SK-N-SH treated with all-trans-retinoic acid at 6 μM for 48 hours (cell line): ENCODE results near the gene UCN.
A peak's percentile ranks its signal among the peaks of the same experiment; 100 is the strongest.

Experiments
- ATAC-seq: fragments of 200-7000 bp; cut with Tn5 transposase; 3 replicates; pipeline ENCODE4 v1.9.1; 2020; ENCODE audit warnings: mild to moderate bottlenecking, moderate library complexity
- ARNTL ChIP-seq: fragments of 450-650 bp; formaldehyde crosslinking; IDR thresholded peaks from 2 replicates; pipeline ENCODE4 v1.5.0; 2020; ENCODE audit warnings: low read depth, mild to moderate bottlenecking, moderate library complexity, borderline replicate concordance
- BACH2 ChIP-seq: fragments of 250-450 bp; sonication (Bioruptor Pico); IDR thresholded peaks from 2 replicates; pipeline ENCODE4 v1.9.0; 2021; ENCODE audit warnings: mild to moderate bottlenecking, borderline replicate concordance
- CSDC2 ChIP-seq: fragments of 250-450 bp; sonication (Bioruptor Pico); IDR thresholded peaks from 2 replicates; pipeline ENCODE4 v1.5.0; 2020; ENCODE audit warnings: mild to moderate bottlenecking, moderate library complexity
- ESRRG ChIP-seq: fragments of 250-450 bp; sonication (Bioruptor Pico); IDR thresholded peaks from 2 replicates; pipeline ENCODE4 v1.6.1; 2021; ENCODE audit warnings: mild to moderate bottlenecking
- GLIS3 ChIP-seq: fragments of 250-450 bp; sonication (Bioruptor Pico); IDR thresholded peaks from 2 replicates; pipeline ENCODE4 v1.5.0; 2020; ENCODE audit warnings: mild to moderate bottlenecking, moderate library complexity
- ISL1 ChIP-seq: fragments of 250-450 bp; sonication (Bioruptor Pico); IDR thresholded peaks from 2 replicates; pipeline ENCODE4 v2.1.2; 2022; ENCODE audit warnings: mild to moderate bottlenecking, moderate library complexity
- OSR1 ChIP-seq: fragments of 250-450 bp; sonication (Bioruptor Pico); IDR thresholded peaks from 2 replicates; pipeline ENCODE4 v1.8.0; 2022; ENCODE audit warnings: moderate library complexity, mild to moderate bottlenecking, inconsistent platforms
- PPARA ChIP-seq: fragments of 250-450 bp; sonication (Bioruptor Pico); IDR thresholded peaks from 2 replicates; pipeline ENCODE4 v1.5.0; 2020; ENCODE audit warnings: mild to moderate bottlenecking, borderline replicate concordance
- RARB ChIP-seq: fragments of 250-450 bp; sonication (Bioruptor Pico); IDR thresholded peaks from 2 replicates; pipeline ENCODE4 v1.8.0; 2021; ENCODE audit warnings: mild to moderate bottlenecking, moderate library complexity
- SNAI2 ChIP-seq: fragments of 250-450 bp; sonication (Bioruptor Pico); IDR thresholded peaks from 2 replicates; pipeline ENCODE4 v1.5.0; 2020; ENCODE audit warnings: mild to moderate bottlenecking, moderate library complexity
- TCF4 ChIP-seq: fragments of 250-450 bp; sonication (Bioruptor Pico); IDR thresholded peaks from 2 replicates; pipeline ENCODE4 v1.8.0; 2021; ENCODE audit warnings: mild to moderate bottlenecking, moderate library complexity, borderline replicate concordance
- TOX ChIP-seq: fragments of 250-450 bp; sonication (Bioruptor Pico); IDR thresholded peaks from 2 replicates; pipeline ENCODE4 v1.8.0; 2021; ENCODE audit warnings: mild to moderate bottlenecking, moderate library complexity, borderline replicate concordance
- ZC3H10 ChIP-seq: fragments of 250-450 bp; sonication (Bioruptor Pico); IDR thresholded peaks from 2 replicates; pipeline ENCODE4 v1.5.1; 2021; ENCODE audit warnings: mild to moderate bottlenecking, moderate library complexity
- ZFP3 ChIP-seq: fragments of 250-450 bp; sonication (Bioruptor Pico); IDR thresholded peaks from 2 replicates; pipeline ENCODE4 v1.5.0; 2020; ENCODE audit warnings: mild to moderate bottlenecking, moderate library complexity
- ZFP30 ChIP-seq: fragments of 450-650 bp; formaldehyde crosslinking; IDR thresholded peaks from 2 replicates; pipeline ENCODE4 v1.5.0; 2022; ENCODE audit warnings: mild to moderate bottlenecking, moderate library complexity
- ZNF70 ChIP-seq: fragments of 450-650 bp; formaldehyde crosslinking; IDR thresholded peaks from 2 replicates; pipeline ENCODE4 v1.5.0; 2020; ENCODE audit warnings: mild to moderate bottlenecking, moderate library complexity
- ZNF8 ChIP-seq: fragments of 450-650 bp; formaldehyde crosslinking; IDR thresholded peaks from 2 replicates; pipeline ENCODE4 v1.5.0; 2020; ENCODE audit warnings: mild to moderate bottlenecking, moderate library complexity
- TF ChIP-seq, protein P1 (sequence below): fragments of 250-450 bp; sonication (Bioruptor Pico); IDR thresholded peaks from 2 replicates; pipeline ENCODE4 v1.5.1; 2021; ENCODE audit warnings: mild to moderate bottlenecking, moderate library complexity
- TF ChIP-seq, protein P2 (sequence below): fragments of 250-450 bp; sonication (Bioruptor Pico); IDR thresholded peaks from 2 replicates; pipeline ENCODE4 v1.5.0; 2020; ENCODE audit warnings: mild to moderate bottlenecking, moderate library complexity
- TF ChIP-seq, protein P3 (sequence below): fragments of 250-450 bp; sonication (Bioruptor Pico); IDR thresholded peaks from 2 replicates; pipeline ENCODE4 v1.8.0; 2020; ENCODE audit warnings: mild to moderate bottlenecking, moderate library complexity, borderline replicate concordance

Gene UCN, protein sequence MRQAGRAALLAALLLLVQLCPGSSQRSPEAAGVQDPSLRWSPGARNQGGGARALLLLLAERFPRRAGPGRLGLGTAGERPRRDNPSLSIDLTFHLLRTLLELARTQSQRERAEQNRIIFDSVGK

DNA sequence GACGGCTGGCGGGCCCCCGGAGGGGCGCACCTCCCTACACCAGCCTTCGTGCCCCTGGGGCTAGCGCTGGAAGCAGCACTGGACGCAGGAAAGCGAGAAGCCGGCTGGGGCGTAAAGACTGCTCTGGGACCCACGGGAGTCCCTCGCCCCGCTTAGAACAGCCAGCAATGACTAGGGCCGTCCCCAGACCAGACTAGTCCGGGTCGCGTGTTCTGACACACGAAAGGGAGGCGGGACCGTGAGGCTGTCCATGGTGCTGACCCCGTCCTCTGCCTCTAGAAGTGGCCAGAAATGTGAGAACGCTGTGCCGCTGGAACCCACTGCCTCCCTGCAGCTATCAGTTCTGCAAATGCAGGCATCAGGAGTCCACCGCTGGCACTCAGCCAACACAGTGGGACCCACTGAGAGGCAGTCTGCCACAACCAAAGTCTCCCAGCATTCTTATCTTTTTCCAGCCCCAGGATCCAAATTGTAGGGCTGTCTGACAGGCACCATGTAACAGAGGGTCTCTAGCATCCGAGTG is at the start of gene UCN:
UCN (minus strand) TSS at position 87 of the 523 bp plus-strand sequence. CDS start 550 bp downstream, outside the sequence.
- TF ChIP-seq BACH2 (CRISPR knock-in tag) (no peak), GLIS3 (CRISPR knock-in tag) (no peak), CSDC2 (peak; percentile 9; the same call in 1 of the 2 replicates)
- TF ChIP-seq, protein P1, sequence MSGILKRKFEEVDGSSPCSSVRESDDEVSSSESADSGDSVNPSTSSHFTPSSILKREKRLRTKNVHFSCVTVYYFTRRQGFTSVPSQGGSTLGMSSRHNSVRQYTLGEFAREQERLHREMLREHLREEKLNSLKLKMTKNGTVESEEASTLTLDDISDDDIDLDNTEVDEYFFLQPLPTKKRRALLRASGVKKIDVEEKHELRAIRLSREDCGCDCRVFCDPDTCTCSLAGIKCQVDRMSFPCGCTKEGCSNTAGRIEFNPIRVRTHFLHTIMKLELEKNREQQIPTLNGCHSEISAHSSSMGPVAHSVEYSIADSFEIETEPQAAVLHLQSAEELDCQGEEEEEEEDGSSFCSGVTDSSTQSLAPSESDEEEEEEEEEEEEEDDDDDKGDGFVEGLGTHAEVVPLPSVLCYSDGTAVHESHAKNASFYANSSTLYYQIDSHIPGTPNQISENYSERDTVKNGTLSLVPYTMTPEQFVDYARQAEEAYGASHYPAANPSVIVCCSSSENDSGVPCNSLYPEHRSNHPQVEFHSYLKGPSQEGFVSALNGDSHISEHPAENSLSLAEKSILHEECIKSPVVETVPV: no peak
- peak; percentile 36 for ATAC-seq

DNA sequence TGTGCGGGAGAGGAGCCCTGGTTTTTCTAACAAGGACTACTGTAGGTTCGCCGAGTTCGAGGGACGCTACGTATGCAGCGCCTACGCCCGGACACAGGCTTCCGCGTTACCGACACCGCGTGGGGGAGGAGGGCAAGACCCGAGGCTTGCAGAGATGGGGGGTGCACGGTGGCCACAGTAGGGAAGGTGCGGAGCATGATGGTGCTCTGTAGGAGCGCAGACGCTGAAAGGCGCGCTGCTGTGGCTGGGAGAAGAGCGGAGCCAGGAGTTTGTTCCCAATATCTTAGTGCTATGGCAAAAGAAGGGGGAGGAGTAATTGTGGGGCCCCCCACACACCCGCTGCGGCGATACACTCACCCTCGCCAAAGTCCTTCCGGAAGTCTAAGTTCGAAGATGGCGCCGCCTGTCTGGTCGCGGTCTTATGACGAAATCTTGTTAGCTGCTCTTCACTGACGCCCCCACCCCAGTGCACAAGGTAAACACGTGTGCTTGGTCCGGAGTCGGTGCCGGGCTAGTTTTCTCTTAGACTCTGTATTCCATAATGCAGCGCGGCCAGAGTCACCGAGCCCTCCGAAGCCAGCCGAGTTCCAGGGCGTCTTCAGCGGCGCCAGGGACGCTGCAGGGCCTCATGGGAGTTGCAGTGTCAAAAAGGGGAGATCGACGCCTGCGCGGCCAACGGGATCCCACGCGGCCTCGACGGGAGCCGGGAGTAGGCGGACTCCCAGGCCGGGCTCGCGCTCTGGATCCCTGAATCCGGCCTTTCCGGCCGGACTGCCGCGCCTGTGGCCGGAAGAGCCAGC is 48.3 kb upstream of the UCN start, which contains the start of gene GTF3C2:
GTF3C2 (minus strand) TSS at position 383 of the 800 bp plus-strand sequence. CDS start 13,210 bp downstream, outside the sequence.
- no peak for TF ChIP-seq ZC3H10 (CRISPR knock-in tag)
- TF ChIP-seq BACH2 (CRISPR knock-in tag): no peak
- TF ChIP-seq, protein P2, sequence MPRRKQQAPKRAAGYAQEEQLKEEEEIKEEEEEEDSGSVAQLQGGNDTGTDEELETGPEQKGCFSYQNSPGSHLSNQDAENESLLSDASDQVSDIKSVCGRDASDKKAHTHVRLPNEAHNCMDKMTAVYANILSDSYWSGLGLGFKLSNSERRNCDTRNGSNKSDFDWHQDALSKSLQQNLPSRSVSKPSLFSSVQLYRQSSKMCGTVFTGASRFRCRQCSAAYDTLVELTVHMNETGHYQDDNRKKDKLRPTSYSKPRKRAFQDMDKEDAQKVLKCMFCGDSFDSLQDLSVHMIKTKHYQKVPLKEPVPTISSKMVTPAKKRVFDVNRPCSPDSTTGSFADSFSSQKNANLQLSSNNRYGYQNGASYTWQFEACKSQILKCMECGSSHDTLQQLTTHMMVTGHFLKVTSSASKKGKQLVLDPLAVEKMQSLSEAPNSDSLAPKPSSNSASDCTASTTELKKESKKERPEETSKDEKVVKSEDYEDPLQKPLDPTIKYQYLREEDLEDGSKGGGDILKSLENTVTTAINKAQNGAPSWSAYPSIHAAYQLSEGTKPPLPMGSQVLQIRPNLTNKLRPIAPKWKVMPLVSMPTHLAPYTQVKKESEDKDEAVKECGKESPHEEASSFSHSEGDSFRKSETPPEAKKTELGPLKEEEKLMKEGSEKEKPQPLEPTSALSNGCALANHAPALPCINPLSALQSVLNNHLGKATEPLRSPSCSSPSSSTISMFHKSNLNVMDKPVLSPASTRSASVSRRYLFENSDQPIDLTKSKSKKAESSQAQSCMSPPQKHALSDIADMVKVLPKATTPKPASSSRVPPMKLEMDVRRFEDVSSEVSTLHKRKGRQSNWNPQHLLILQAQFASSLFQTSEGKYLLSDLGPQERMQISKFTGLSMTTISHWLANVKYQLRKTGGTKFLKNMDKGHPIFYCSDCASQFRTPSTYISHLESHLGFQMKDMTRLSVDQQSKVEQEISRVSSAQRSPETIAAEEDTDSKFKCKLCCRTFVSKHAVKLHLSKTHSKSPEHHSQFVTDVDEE (CRISPR knock-in tag): 0 out of 2 replicates have a peak, but pooled peaks have one; percentile 34
- TF ChIP-seq PPARA (CRISPR knock-in tag): no peak
- TF ChIP-seq, protein P3, sequence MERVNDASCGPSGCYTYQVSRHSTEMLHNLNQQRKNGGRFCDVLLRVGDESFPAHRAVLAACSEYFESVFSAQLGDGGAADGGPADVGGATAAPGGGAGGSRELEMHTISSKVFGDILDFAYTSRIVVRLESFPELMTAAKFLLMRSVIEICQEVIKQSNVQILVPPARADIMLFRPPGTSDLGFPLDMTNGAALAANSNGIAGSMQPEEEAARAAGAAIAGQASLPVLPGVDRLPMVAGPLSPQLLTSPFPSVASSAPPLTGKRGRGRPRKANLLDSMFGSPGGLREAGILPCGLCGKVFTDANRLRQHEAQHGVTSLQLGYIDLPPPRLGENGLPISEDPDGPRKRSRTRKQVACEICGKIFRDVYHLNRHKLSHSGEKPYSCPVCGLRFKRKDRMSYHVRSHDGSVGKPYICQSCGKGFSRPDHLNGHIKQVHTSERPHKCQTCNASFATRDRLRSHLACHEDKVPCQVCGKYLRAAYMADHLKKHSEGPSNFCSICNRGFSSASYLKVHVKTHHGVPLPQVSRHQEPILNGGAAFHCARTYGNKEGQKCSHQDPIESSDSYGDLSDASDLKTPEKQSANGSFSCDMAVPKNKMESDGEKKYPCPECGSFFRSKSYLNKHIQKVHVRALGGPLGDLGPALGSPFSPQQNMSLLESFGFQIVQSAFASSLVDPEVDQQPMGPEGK (CRISPR knock-in tag): peak; percentile 96; the same call in 1 of the 2 replicates
- TF ChIP-seq ESRRG: no peak
- no peak for TF ChIP-seq ZFP30
- TF ChIP-seq ARNTL (CRISPR knock-in tag): no peak
- TF ChIP-seq SNAI2 (CRISPR knock-in tag): no peak
- peak; percentile 23; the same call in 1 of the 2 replicates for TF ChIP-seq TCF4 (CRISPR knock-in tag)
- peak; percentile 95; the same call in 1 of the 2 replicates for TF ChIP-seq ZNF70 (CRISPR knock-in tag)
- no peak for TF ChIP-seq GLIS3 (CRISPR knock-in tag)
- no peak for TF ChIP-seq OSR1 (CRISPR knock-in tag)
- ATAC-seq: peak; percentile 94

DNA sequence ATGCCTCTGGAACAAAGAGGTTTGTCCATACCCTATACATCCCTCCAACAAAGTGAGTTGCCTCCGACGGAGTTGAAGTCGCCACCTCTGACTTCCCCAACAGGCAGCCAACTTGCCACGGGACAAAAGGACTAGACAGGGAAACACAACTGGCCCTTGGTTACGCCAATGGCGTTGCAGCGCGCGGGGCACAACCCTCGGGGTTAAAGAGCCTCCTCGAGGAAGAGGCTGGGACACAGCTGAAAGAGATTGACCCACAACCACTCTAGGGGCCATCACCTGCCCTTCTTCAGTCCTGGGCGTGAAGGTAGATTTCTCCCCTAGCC is 47.8 kb upstream of the UCN start:
- TF ChIP-seq RARB (no peak), ISL1 (CRISPR knock-in tag) (no peak), ZNF8 (CRISPR knock-in tag) (no peak), ZFP30 (no peak), GLIS3 (CRISPR knock-in tag) (no peak), SNAI2 (CRISPR knock-in tag) (no peak), TCF4 (CRISPR knock-in tag) (no peak), ZFP3 (no peak), ZNF70 (CRISPR knock-in tag) (no peak)
- TF ChIP-seq, protein P3 (CRISPR knock-in tag): no peak
- ATAC-seq: peak; percentile 55

DNA sequence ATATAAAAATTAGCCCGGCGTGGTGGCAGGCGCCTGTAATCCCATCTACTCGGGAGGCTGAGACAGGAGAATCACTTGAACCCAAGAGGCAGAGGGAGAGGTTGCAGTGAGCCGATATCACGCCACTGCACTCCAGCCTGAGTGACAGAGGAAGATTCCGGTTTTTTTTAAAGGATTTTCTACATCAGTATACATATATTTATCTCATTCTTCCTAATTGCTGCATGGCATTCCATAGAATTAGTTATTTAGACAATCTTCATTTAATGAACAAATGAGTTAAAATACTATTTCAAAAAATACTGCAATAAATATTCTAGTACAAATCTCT is 46.3 kb upstream of the UCN start:
- TF ChIP-seq TOX (CRISPR knock-in tag) (no peak), ZC3H10 (CRISPR knock-in tag) (no peak)
- TF ChIP-seq, protein P3 (CRISPR knock-in tag): no peak
- ATAC-seq: no peak
